WTC11 (cell line): ENCODE results near the gene FILIP1L.

ENCODE experiments used
- ATF2 ChIP-seq: sonication (generic); formaldehyde crosslinking; IDR thresholded peaks from 2 replicates; pipeline ENCODE4 v1.8.1; 2022; ENCODE audit warnings: low read depth, missing genetic modification reagents, borderline replicate concordance
- CTCF ChIP-seq: fragments of 200-600 bp; IDR thresholded peaks from 2 replicates; pipeline ENCODE4 v1.8.0; 2022; ENCODE audit warnings: antibody characterized with exemption
- FOXP1 ChIP-seq: sonication (generic); formaldehyde crosslinking; IDR thresholded peaks from 2 replicates; pipeline ENCODE4 v1.8.0; 2022; ENCODE audit warnings: missing genetic modification reagents, mild to moderate bottlenecking, moderate library complexity, borderline replicate concordance
- FOXP4 ChIP-seq: sonication (generic); formaldehyde crosslinking; IDR thresholded peaks from 2 replicates; pipeline ENCODE4 v1.8.0; 2022; ENCODE audit warnings: mild to moderate bottlenecking, missing genetic modification reagents
- IRF1 ChIP-seq: sonication (generic); formaldehyde crosslinking; IDR thresholded peaks from 2 replicates; pipeline ENCODE4 v1.8.0; 2023; ENCODE audit warnings: missing genetic modification reagents
- ZMAT4 ChIP-seq: fragments of 250-450 bp; sonication (Bioruptor Pico); IDR thresholded peaks from 2 replicates; pipeline ENCODE4 v1.9.0; 2021; ENCODE audit warnings: mild to moderate bottlenecking
- TF ChIP-seq, protein P1 (sequence below): sonication (generic); formaldehyde crosslinking; IDR thresholded peaks from 2 replicates; pipeline ENCODE4 v1.8.0; 2023; ENCODE audit warnings: missing genetic modification reagents, mild to moderate bottlenecking, borderline replicate concordance

DNA sequence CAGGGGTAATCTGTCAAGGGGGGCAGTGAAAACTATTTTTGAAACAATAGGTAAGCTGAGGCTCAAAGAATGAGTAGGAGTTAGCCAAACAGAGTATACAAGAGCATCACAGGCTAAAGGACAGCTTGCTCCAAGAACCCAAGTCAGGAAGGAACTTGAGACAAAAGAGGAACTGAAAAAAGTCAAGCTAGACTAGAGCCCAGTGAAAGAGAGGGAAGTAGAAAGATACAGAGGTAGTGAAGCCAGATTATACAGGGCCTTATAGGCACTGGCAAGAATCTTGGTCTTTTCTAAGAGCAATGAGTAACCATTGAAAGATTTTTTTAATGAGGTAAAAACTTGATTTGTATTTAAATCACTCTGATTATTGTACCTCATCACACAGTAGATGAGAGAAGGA, 69.9 kb downstream of the FILIP1L start:
- TF ChIP-seq IRF1 (CRISPR knock-in tag) (no peak), CTCF (no peak), ATF2 (CRISPR knock-in tag) (no peak), FOXP1 (CRISPR knock-in tag) (no peak), FOXP4 (CRISPR knock-in tag) (no peak), ZMAT4 (CRISPR knock-in tag) (no peak)
- TF ChIP-seq, protein P1, sequence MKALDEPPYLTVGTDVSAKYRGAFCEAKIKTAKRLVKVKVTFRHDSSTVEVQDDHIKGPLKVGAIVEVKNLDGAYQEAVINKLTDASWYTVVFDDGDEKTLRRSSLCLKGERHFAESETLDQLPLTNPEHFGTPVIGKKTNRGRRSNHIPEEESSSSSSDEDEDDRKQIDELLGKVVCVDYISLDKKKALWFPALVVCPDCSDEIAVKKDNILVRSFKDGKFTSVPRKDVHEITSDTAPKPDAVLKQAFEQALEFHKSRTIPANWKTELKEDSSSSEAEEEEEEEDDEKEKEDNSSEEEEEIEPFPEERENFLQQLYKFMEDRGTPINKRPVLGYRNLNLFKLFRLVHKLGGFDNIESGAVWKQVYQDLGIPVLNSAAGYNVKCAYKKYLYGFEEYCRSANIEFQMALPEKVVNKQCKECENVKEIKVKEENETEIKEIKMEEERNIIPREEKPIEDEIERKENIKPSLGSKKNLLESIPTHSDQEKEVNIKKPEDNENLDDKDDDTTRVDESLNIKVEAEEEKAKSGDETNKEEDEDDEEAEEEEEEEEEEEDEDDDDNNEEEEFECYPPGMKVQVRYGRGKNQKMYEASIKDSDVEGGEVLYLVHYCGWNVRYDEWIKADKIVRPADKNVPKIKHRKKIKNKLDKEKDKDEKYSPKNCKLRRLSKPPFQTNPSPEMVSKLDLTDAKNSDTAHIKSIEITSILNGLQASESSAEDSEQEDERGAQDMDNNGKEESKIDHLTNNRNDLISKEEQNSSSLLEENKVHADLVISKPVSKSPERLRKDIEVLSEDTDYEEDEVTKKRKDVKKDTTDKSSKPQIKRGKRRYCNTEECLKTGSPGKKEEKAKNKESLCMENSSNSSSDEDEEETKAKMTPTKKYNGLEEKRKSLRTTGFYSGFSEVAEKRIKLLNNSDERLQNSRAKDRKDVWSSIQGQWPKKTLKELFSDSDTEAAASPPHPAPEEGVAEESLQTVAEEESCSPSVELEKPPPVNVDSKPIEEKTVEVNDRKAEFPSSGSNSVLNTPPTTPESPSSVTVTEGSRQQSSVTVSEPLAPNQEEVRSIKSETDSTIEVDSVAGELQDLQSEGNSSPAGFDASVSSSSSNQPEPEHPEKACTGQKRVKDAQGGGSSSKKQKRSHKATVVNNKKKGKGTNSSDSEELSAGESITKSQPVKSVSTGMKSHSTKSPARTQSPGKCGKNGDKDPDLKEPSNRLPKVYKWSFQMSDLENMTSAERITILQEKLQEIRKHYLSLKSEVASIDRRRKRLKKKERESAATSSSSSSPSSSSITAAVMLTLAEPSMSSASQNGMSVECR = no peak
